Osteocyte (in vitro differentiated cells): ENCODE results near the gene CFAP61. TPM values are rescaled to one million over a fixed set of nuclear protein-coding genes. Genes with fewer than 3 reads are reported as not detected.
"Not testable (repeated sequence)": the region's sequence is repeated elsewhere in the genome, so short reads cannot be mapped to it uniquely, and the experiment has no call there.

Experiments
- DNase-seq: peaks from one replicate; pipeline ENCODE4 v3.0.0; 2021; ENCODE audit warnings: mixed read lengths; ENCODE audit not compliant: unreplicated experiment; ENCODE audit errors: extremely low spot score
- H3K27ac Mint-ChIP-seq: one replicate; pipeline ENCODE4 v1.8.0; 2021; ENCODE audit warnings: mild to moderate bottlenecking, mixed read lengths; ENCODE audit not compliant: unreplicated experiment
- H3K27me3 Mint-ChIP-seq: one replicate; pipeline ENCODE4 v1.8.0; 2021; ENCODE audit warnings: mixed read lengths; ENCODE audit not compliant: unreplicated experiment
- H3K36me3 Mint-ChIP-seq: one replicate; pipeline ENCODE4 v1.8.0; 2021; ENCODE audit warnings: mixed read lengths; ENCODE audit not compliant: unreplicated experiment
- H3K4me1 Mint-ChIP-seq: one replicate; pipeline ENCODE4 v1.8.0; 2021; ENCODE audit warnings: mixed read lengths; ENCODE audit not compliant: unreplicated experiment
- H3K4me3 Mint-ChIP-seq: one replicate; pipeline ENCODE4 v1.8.0; 2021; ENCODE audit warnings: mild to moderate bottlenecking, moderate library complexity, mixed read lengths; ENCODE audit not compliant: unreplicated experiment
- H3K9me3 Mint-ChIP-seq: one replicate; pipeline ENCODE4 v1.8.0; 2021; ENCODE audit warnings: mixed read lengths; ENCODE audit not compliant: unreplicated experiment
- CTCF ChIP-seq: fragments of 200-600 bp; sonication (generic); IDR thresholded peaks from 2 replicates; pipeline ENCODE4 v1.5.0; 2021; ENCODE audit warnings: antibody characterized with exemption, mild to moderate bottlenecking, moderate library complexity
- long read RNA-seq: library from polyadenylated mRNA; unstranded; transcript quantifications from one replicate; pipeline ENCODE4 v2.0.0, GENCODE V29; 2021
- total RNA-seq: library from RNA; stranded (reverse); gene quantifications from 2 replicates; pipeline ENCODE4 v1.2.1, GENCODE V29; 2021

Gene CFAP61
- total RNA-seq: not detected in 2 replicates
- long read RNA-seq, partial matches to known transcripts: 0 of 1 reads
- long read RNA-seq, other reads (novel, unspliced or antisense): 1 of 1 reads

- Mint-ChIP-seq H3K27ac (peak within 1 kb of the TSS; percentile 96), H3K4me3 (peak within 1 kb of the TSS; percentile 98), H3K36me3 (peaks cover 29% of the 10 kb centered on the region), H3K9me3 (no peaks in the 10 kb centered on the region), H3K27me3 (peaks cover 31% of the 10 kb centered on the region), H3K4me1 (peaks cover 19% of the 10 kb centered on the region)
- TF ChIP-seq CTCF: no peak
- DNase-seq: peak; percentile 98
Observed at GRCh38 chr20:20052074-20052970, at the start of gene CFAP61, which contains the start of gene CRNKL1. Gene CFAP61 (plus strand): TSS chr20:20052532. CDS start chr20:20056654, 4,122 bp downstream. Gene CRNKL1 (minus strand): TSS chr20:20052466. CDS start chr20:20052342, 124 bp downstream.

- Mint-ChIP-seq H3K36me3 (peaks cover 36% of the 10 kb centered on the region), H3K4me3 (peak overlapping the region; percentile 36), H3K9me3 (no peaks in the 10 kb centered on the region), H3K27ac (peak overlapping the region; percentile 65), H3K27me3 (no peaks in the 10 kb centered on the region), H3K4me1 (peaks cover 23% of the 10 kb centered on the region)
- no peak for DNase-seq
- TF ChIP-seq CTCF: no peak
Observed at GRCh38 chr20:20003031-20003954, 49.0 kb upstream of the CFAP61 start.

DNA sequence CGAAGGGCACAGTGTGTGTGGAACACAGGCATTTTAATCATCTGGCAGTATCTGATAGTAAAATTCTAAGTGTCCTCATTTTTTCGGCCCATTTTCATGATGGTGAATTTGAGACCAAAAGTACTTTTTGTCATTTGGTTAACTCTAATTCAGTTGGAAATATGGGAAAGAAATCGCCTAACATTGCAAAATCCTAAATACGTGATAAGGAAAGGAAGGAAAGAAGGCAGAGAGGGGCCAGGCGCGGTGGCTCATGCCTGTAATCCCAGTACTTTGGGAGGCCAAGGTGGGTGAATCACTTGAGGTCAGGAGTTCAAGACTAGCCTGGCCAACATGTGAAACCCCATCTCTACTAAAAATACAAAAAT, 48.4 kb upstream of the CFAP61 start:
- DNase-seq, H3K4me3 Mint-ChIP-seq, H3K27me3 Mint-ChIP-seq, H3K9me3 Mint-ChIP-seq: not testable (repeated sequence)
- Mint-ChIP-seq H3K27ac (peak overlapping the region; percentile 65), H3K36me3 (peaks cover 30% of the 10 kb centered on the region), H3K4me1 (peaks cover 23% of the 10 kb centered on the region)

GRCh38 chr20:20005342-20005741, 47.0 kb upstream of the CFAP61 start:
- H3K4me3 Mint-ChIP-seq: no peak overlapping the region
- no peaks in the 10 kb centered on the region for H3K9me3 Mint-ChIP-seq
- peaks cover 27% of the 10 kb centered on the region for H3K4me1 Mint-ChIP-seq
- H3K36me3 Mint-ChIP-seq: peaks cover 21% of the 10 kb centered on the region
- H3K27ac Mint-ChIP-seq: no peak overlapping the region
- no peaks in the 10 kb centered on the region for H3K27me3 Mint-ChIP-seq
- DNase-seq: no peak
- TF ChIP-seq CTCF: no peak

DNA sequence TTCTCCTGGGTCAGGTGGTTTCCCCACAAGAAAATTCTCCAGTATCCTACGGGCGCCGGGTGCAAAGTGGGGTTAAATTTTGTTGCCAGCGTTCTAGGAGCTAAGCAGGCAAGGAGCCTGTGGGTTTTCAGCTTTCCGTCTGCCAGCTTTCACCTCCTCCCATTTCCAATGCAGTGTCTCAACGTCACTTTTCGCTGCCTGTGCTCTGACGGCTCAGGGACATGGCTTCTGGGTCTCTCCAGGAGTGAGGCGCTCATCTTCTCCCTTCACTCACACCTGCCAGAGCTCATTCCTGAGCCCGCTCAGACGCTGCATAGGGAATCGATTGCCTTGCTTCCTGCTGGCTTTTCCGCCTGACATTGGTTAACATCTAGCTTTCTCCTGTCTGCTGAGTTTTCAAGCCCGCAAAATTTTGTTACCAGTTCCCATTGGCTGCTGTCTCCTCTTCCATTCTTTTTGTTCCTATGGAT, 42.5 kb upstream of the CFAP61 start:
- Mint-ChIP-seq H3K27ac (peak overlapping the region; percentile 27), H3K4me1 (peaks cover 16% of the 10 kb centered on the region), H3K36me3 (no peaks in the 10 kb centered on the region), H3K4me3 (no peak overlapping the region), H3K9me3 (no peaks in the 10 kb centered on the region), H3K27me3 (no peaks in the 10 kb centered on the region)
- TF ChIP-seq CTCF: no peak
- no peak for DNase-seq
